CD4-positive, alpha-beta T cell treated with Interleukin-4 for 1 hour (primary cell): ENCODE data around the gene POGK.
"Not testable (repeated sequence)": the region's sequence is repeated elsewhere in the genome, so short reads cannot be mapped to it uniquely, and the experiment has no call there.

Source experiments
- DNase-seq, 2 donors: peaks; one replicate each; pipeline ENCODE4 v3.0.0-alpha.2; 2020 to 2022

POGK gene, protein sequence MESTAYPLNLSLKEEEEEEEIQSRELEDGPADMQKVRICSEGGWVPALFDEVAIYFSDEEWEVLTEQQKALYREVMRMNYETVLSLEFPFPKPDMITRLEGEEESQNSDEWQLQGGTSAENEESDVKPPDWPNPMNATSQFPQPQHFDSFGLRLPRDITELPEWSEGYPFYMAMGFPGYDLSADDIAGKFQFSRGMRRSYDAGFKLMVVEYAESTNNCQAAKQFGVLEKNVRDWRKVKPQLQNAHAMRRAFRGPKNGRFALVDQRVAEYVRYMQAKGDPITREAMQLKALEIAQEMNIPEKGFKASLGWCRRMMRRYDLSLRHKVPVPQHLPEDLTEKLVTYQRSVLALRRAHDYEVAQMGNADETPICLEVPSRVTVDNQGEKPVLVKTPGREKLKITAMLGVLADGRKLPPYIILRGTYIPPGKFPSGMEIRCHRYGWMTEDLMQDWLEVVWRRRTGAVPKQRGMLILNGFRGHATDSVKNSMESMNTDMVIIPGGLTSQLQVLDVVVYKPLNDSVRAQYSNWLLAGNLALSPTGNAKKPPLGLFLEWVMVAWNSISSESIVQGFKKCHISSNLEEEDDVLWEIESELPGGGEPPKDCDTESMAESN

DNA sequence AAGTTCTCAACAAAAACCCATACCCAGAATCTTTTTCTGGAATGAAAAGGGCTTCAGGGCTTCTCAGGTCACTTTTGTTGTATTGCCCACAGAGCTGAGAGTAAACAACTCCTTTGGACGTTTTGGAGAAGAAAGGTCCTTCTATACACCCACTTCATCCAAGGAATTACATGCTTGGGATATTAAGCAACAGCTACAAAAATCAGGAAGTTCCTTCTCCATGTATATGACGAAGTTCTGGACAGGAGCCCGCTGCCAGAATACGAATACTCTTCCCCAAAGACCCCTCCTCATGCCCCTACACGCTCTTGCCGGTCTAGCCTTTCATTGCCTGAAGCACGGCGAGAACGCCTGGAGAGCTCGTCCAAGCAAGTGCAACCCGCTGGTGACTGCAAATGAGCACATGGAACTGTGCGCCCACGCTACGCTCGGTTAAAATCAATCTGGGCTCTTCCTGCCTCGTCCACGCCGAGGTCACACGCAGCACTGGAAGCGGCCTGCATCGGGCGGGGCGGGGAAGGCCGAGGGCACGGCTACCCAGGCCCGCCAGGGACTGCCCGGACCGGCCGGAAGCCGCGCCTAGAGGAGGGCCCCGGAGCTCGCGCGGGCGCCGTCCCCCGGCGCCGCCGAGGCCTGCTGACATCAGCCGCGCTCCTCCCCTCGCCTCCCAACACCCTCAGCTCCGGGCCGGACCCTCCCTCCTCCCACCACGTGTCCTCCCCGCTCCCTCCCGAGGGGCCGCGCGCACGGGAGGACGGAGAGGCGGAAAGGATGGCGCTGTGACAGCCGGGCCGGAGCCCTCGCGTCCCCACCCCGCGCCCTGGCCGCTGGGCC, at the start of gene POGK:
Gene POGK, plus strand, starts transcription at position 710 of the 834 bp plus-strand sequence. CDS start 1,482 bp downstream, outside the sequence.
- DNase-seq, result peak; percentile 84 to 85

DNA sequence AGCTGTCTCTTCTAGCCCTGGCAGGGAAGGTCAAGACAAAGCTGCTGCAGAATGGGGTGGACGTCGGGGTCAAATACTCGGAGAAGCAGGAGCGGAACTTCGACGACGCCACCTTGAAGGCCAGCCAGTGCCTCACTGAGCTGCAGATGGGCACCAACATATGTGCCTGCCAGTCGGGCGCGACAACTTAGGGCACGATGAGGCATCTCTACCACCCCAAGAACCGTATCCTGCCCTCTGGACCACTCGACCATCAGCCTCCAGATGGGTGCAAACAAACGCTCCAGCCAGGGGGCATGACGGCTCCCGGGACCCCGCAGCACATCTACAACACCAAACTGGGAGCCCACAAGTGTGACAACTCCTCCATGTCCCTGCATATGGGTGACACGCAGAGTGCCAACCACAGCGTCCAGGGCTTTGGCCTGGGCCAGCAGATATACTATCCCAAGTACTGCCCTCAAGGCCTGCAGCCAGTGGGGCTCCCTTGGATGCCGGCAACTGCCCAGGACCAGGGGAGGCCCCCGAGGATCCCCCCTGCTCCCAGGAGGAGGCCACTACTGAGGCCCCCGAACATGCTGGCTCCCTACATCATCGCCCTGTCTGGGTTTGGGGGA, 42.5 kb upstream of the POGK start:
- DNase-seq, result no peak

DNA sequence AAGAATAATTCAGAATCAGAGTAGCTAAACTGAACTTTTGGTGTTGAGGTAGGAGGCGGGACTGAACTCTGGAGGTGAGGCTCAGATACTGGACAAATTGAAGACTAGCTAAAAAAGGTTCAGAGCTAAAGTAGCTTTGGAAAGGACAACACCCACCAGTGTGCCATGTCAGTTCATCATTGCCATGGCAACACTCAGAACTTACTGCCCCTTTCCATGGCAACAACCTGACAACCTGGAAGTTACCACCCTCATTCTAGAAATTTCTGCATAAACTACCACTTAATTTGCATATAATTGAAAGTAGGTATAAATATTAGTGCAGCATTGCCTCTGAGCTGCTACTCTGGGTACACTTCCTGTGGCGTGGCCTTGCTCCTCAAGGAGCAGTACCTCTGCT, 30.3 kb upstream of the POGK start:
- DNase-seq, result no peak

DNA sequence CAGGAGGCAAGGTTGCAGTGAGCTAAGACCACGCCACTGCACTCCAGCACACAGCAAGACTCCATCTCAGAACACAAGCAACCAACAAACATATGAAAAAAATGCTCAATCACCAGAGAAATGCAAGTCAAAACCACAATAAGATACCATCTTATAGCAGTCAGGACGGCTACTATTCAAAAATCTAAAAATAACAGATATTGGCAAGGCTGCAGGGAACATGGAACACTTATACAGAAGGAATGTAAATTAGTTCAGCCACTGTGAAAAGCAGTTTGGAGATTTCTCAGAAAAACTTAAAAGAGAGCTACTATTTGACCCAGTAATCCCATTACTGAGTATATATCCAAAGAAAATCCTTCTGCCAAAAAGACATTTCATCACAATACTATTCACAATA, 27.6 kb upstream of the POGK start:
- DNase-seq, result no peak

DNA sequence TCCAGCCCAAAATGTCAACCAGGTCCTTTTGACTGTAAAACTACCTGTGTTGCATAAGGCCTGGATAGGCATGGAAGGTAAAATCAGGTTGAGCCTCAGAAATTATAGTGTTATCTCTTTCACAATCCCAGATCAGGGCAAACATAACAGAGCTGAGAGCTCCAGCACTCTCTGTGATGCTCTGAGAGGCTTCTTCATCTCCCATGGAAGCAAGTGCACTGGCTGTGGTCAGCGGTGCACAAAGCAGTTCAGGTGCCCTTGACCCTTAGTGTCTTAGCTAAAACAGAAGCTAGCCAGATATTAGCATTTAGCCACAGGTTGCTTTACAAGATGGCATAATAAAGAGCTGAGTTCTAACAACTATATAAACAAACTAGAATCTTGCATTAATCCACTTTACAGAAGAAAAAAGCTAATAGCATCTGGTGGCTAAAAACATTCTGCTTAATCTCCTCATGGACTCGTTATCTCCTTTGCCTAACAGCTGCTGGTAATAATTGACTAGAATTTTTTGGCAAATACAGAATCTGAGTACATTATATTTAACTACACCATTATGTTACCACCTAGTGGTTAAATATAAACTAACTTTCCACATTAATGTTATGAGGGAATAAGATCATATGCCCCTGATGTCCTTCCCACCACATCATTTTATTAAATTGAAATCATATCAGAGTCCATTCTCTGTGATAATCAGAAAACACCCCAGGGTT, 25.6 kb upstream of the POGK start:
- DNase-seq, result no peak

DNA sequence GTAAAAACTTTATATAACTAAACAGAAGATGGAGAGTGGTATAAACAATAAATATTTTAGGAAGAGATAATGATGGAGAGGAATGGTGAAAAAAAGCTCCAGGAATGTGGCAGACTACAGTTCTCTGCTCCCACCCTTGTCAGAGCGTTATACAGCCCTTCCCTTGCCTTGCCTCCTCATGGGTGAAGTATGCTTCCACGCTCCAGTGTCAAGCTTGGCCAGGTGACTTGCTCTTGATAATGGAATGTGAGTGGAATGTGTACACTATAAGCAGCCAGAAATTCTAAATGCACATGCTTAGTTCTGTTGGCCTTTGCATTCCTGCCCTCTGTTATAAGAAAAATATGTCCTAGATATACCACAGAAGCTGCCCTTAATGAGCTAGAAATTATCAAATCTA, 24.7 kb upstream of the POGK start:
- no peak for DNase-seq

DNA sequence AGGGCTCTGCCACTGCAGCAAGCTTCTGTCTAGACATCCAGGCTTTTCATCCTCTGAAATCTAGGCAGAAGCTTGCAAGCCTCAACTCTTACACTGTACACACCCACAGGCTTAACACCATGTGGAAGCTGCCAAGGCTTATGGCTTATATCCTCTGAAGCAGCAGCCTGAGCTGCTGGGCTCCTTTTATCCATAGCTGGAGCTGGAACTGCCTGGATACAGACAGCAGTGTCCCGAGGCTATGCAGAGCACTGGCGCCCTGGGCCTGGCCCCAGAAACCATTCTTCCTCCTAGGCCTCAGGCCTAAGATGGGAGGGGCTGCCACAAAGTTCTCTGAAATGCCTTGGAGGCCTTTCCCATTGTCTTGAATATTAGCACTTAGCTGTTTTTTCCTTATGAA, 19.3 kb upstream of the POGK start:
- no peak for DNase-seq

DNA sequence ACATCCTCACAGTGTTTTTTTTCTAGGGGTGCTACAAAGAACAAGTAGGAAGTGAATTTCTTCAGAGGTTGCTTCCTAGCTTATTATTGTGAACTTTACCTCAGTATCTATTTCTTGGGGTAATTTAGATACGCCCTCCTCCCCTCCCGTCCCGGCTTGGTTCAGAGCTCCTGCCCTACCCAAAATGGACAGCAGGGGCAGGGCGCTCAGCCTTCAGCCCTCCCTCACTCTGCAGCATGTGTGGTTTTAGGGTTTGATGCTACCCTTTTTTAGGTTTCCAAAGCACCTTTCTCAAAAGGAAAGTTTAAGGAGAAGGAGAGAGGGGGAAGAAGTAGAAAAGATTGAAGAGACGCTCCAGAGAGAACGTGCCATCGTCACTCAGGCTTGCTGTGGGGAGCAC, 16.9 kb upstream of the POGK start:
- no peak for DNase-seq

DNA sequence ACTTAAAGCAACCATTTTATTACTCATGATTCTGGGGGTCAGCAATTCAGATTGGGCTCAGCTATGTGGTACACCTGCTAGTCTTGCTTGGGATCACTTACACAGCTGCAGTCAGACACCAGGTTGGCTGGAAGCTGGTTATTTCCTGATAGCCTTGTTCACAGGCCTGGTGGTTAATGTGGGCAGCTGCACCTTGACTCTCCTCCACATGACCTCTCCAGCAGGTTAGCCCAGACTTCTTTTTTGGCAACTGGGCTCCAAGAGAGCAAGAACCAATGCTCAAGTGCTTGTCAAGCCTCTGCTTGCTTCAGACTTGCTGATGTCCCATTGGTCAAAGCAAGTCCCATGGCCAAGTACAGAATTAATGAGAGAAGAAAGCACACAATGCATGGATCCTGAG, 11.8 kb upstream of the POGK start:
- no peak for DNase-seq

DNA sequence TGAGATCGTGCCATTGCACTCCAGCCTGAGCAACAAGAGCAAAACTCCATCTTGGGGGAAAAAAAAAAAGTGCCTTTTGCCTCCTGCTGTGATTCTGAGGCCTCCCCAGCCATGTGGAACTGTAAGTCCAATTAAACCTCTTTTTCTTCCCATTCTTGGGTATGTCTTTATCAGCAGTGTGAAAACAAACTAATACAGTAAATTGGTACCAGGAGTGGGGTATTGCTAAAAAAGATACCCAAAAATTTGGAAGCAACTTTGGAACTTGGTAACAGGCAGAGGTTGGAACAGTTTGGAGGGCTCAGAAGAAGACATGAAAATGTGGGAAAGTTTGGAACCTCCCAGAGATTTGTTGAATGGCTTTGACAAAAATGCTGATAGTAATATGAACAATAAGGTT, 9.5 kb upstream of the POGK start:
- DNase-seq, result not testable (repeated sequence)

DNA sequence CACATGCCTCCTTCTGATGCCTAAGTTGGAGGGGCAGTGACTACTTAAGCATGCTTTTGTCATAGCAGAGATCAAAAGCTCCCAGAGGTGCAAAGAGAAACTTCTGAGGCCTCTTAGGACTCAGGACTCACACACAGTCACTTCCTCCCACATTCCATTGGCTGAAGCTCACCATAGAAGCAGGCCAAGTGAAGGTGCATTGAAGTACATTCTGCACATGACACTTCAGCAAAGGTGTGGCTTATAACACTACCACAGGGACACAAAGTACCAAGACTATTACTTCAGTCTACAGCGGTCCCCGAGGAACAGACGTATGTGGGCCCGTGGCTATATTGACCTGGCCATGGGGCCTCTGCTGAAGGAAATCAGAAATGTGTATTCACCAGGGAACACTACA, 2.5 kb upstream of the POGK start:
- DNase-seq, result no peak

DNA sequence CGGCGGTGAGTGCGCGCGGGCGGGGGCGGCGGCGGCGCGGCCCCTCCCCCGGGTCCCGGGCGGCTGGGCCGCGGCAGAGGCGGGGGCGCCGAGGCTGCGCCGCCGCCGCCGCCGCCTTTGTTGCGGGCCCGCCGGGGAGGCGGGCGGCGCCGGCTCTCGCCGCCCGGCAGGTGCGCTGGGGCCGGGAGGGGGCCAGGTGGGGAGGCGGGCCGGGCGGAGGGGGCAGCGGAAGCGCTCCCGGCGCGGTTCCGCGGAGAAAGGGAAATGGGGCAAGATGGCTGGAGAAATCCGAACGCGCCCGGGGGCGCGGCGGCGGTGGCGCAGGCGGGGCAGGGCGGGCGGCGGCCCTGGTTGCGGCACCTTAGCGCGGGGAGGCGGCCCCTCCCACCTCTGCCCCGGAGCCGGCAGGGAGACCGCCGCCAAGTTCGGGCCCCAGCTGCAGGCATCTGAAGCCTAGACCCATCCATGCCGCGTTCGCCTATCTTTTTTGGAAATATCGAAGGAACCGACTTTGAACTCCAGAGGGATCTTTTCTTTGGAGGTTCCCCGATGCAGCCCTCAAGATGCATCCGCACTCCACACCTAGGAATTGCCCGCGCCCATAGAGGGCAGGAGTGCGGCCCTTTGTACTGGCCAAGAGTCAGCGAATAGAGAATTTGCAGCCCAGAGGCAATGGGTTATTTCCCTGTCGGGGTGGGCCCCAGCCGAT, 479 bp downstream of the POGK start:
- DNase-seq, result peak; percentile 43 to 59

DNA sequence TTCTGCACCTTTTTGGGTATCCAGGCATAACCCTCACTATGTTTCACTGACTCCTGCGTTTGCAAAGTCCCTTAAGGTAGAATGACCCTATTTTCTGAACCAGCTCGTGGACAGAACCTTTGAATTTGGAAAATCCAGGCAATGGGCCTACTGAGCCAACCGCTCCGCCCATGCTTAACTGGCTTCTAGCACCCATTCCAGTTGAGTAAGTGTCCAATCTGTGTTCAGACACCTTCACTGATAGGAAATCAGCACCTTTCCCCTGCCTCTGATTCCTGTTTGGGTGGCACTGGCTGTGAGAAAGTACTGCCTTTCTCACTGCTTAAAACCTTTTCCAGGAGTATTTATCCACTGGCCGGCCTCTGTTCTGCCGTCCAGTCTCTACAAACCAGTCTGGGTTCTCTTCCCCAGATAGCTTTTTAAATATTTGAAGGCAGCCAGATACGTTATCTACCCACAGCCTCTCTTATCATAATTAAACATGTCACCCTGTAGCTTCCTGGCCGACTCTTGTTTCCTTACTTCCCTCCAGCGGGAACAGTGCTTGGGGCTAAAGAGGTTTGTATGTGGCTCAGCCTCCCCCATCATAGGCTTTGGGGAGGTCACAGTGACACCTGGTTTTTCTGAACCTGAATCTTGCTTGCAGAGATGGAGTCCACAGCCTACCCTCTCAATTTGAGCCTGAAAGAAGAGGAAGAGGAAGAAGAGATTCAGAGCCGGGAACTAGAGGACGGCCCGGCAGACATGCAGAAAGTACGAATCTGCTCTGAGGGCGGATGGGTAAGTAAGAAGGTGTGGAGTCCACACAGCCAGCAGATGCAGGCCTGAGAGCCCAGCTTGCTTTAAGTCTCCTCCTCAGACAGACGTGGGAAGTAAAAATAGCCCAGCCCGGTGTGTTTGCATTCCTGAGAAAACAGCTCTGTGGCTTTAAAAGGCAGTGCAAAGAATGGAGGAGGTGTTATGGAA, 1.3 kb downstream of the POGK start:
- no peak for DNase-seq

DNA sequence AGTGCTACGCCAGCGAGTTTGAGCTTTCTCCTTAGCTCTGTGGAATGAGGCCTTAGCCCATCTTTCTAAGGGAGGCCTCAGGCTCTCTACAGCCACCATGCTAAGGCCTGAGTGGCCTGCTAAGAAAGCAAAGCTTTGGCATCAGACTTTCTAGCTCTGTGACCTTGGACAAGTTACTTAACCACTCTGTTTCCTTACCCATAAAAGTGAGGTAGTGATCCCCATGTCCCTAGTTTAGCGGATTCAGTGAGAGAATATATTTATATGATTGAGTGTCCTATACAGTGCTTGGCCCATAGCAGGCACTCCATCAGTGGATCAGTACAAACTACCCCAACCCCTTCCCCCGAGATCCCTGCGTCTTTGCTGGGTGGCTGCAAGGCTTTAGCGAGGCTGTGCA, 4.0 kb downstream of the POGK start:
- no peak for DNase-seq

DNA sequence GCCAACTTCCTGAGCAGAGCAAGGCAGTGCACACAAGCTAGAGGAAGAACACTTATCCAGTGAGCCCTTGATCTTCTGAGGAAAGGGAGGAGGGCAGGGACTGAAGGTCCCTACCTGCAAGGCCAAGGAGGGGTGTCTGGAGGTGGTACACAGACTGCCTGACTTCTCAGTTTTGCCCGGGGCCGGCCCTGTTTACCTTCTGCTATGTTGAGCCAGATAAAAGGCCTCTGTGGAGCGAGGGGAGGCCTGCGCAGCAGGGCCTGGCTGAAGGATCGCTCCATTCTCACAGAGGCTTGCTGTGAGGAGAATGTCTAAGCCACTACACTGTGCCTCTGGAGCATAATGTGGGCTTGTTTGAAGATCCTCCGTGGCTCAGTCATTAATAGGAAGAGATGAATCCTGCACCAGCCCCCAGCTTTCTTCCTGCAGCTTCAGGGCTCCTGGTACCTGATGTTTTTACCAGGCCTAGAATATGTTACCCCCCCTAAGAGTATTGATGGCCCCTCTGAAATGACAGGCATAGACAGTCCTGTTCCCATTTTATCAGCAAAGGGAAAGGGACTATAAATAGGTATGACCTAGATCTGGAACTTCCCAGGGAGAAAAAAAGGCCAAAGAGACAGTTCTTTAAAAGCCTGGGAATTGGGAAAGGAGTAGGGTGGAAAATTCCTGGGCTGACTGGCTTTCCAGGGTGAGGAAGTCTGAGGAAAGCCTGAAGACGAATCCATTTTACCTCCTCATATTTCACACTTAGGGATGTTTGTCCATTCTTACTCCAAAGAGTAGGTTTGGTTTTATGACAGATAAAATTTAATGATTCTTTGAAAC, 4.7 kb downstream of the POGK start:
- no peak for DNase-seq

DNA sequence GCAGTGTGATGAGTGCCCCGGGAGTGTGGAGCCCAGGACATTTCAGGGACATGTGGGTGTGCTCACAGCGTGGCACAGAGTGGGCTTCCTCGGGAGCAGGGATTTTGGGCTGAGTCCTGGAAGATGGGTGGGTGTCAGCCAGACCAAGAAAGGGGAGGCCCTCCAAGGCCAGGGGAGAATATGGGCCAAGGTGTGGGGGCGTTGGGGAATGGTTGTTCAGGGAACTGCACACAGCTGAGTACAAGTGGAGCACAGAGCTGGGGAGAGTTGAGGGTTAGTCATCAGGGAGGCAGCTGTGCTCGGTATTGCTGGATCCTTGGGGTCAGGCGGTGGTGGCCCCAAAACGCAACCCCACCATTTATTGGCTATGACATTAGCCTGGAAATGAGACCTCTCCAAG, 5.5 kb downstream of the POGK start:
- no peak for DNase-seq

DNA sequence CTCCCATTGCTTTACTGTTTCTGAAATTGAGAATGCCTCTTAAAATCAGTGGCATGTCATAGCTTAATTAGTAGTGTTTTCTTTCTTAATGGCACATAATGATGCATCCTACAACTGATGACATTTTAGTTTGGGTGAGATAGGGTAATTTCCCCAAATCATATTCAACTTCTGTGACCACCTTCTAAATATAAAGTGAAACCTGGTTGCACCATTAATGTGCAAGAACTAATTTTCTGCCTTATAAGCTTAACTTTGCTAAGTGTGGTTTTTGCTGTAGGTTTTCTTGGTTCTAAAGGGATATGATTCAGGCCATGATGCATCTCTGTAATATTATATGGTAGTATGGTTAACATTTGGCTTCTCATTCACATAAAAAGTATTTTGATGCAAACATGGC, 8.9 kb downstream of the POGK start:
- DNase-seq, result no peak

DNA sequence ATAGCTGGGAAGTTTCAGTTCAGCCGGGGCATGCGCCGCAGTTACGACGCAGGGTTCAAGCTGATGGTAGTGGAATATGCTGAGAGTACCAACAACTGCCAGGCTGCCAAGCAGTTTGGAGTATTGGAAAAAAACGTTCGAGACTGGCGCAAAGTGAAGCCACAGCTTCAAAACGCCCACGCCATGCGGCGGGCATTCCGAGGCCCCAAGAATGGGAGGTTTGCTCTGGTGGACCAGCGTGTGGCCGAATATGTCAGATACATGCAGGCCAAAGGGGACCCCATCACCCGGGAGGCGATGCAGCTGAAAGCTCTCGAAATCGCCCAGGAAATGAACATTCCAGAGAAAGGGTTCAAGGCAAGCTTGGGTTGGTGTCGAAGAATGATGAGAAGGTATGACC, 9.9 kb downstream of the POGK start:
- no peak for DNase-seq

DNA sequence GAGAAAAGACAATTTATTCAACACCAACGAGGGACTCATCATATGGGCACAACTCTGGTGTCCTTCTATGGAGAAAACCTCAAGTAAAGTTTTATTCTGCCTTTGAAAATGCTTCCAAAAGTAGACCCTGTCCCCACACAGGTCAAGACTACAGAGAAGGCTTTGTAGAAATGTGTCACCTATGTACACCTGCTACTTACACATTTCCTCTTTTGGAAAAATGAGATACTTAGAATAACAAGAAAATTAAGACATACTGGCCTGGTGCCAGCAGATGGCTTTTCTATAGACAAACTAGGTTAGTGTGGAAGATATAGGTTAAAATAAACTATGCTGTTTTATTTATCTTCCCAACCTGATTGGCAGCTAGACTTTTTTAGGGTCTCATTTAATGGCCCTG, 13.6 kb downstream of the POGK start:
- DNase-seq, result no peak

DNA sequence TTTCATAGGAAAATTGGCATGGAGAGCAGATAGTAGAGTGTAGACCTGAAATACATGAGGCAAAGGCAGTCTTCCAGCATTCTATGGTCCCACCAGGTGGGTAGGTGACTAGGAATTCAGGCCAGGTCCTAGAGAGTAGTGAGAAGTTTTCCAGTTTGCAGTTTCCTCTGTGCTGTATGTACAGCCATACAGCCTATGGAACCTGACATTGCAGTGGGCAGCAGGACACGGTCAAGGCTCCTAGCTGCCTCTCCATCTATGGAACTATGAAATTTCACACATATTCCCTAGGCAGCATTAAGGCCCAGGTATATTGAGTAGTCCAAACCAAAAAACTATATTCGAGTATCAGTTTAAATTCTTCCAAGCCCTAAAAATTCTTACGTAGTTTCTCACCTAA, 16.3 kb downstream of the POGK start:
- no peak for DNase-seq
